ENCODE results near the gene OSBPL1A.

Gene OSBPL1A

DNA sequence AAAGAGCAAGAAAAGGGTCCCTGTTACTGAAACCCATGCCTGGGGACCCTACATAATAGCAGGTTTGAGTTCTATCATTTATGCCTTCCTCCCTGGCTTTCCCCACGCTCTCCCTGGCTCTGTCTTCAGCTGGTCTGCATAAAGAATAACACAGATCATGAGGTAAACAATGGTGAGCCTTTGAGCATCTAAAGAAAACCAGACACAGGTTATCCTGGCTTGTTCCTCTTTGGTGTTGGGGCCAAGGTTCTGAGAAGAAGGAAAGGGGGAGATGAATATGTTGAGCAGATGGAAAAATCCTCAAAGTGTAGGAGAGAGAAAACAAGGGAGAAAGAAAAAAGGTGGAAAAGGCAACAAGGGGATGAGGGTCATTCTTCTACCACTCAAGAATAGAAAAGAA, 131.5 kb downstream of the OSBPL1A start:
- no peak for DNase-seq (ENCODE audit: low spot score)

GRCh38 chr18:24265502-24266064, 132.0 kb downstream of the OSBPL1A start:
- no peak for DNase-seq (ENCODE audit: low spot score)

DNA sequence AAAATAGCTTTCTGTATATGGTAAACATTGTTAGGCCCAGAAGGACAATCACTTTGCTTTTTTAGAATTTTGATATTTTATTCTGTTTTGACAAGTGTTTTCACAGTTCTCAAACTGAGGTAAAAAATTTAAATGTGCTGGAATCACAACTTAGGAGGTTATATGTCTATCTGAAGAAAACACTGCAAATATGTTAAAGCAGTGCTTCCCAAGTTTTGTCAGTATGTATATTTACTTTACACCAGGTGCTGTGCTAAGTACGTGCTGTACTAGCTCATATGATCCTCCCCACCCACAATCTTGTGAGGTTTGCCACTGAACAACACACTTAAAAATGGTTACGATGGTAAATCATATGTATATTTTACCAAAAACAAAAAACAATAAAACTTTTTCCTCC, 134.6 kb downstream of the OSBPL1A start:
- no peak for DNase-seq (ENCODE audit: low spot score)

GRCh38 chr18:24262087-24262486, 135.5 kb downstream of the OSBPL1A start:
- no peak for DNase-seq (ENCODE audit: low spot score)

DNA sequence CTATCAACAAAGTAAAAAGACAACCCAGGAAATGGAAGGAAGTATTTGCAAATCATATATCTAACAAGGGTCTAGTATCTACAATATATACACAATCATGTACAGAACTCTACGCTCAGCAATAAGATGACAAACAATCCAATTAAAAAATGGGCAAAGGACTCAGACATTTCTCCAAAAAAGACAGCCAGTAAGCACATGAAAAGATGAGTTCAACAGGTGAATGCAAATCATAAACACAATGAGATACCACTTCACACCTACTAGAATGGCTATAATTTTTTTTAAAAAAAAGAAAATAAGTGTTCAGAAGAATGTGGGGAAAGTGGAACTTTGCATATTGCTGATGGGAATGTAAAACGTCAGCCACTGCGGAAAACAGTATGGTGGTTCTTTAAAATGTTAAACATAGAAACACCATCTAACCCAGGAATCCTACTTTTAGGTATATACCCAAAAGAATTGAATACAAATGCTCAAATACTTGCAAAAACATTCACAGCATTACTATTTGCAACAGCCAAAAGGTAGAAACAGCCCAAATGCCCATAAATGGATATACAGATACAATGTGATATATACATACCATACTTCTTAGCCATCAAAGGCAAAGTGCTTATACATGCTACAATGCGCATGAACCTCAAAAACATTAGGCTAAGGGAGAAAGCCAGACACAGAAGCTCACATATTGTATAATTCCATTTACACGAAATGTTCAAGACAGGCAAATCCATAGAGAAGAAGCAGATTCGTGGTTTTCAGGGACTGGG, 137.6 kb downstream of the OSBPL1A start:
- DNase-seq (ENCODE audit: low spot score): no peak

DNA sequence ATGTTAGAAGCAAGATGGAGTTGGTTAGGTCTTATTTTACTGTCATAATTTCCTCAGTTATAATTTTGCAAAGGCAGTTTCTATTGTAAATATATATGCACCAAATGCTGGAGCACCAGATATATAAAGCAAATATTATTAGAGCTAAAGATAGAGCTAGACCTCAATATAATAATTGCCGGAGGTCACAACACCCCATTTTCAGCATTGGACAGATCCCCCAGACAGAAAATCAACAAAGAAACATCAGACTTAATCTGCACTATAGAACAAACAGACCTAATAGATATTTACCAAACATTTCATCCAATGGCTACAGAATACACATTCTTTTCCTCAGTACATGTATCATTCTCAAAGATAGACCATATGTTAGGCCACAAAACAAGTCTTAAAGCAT, 143.6 kb downstream of the OSBPL1A start:
- DNase-seq (ENCODE audit: low spot score): no peak

DNA sequence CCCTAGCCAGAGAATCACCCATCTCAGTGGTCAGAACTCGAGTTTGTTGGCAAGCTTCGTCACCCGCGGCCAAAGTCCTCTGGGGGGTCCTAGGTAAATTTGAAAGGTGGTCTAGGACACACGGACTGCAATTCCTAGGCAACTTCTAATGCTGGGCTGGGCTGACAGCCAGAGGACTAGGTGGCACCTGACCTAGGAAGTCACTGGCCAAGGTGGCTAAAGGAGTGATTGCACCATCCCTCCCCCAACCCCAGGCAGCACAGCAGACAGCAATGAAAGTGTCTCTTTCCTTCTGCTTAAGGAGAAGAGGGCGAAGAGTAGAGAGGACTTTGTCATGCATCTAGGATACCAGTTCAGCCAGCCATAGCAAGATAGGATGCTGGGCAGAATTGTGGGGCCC, 147.9 kb downstream of the OSBPL1A start:
- DNase-seq (ENCODE audit: low spot score): no peak

DNA sequence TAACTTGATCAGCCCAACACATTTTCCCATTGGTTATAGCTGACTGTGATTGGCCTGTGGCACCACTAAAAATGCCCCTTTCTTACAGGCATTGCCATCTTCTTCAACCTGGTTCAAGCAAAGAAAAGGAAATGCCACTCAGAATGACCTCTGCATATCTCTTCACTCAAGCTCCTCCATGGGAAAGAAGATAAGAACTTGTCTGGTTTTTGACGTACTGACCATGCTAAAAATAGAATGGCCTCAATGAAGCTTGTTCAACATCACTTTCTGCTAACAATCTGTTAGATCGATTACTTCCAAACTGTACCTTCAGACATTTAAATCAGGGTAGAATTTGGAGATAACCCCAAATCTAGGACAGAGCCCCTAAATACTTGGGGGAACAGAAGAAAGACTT, 149.3 kb downstream of the OSBPL1A start:
- no peak for DNase-seq (ENCODE audit: low spot score)

DNA sequence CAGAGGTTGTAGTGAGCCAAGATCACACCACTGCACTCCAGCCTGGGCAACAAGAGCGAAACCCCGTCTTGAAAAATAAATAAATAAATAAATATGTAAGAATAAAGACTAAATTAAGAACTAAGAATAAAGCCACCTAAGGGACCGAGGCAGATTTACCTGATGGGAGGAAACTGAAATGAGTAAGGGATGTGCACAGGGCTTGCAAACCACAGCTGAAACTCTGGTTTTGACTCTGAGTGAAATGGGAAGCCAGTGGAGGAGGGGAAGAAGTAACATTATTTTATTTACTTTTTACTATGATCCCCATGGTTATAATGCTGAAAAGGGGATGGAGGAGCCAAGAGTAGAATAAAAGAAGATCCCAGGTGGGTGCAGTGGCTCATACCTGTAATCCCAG, 151.5 kb downstream of the OSBPL1A start:
- DNase-seq (ENCODE audit: low spot score): no peak

DNA sequence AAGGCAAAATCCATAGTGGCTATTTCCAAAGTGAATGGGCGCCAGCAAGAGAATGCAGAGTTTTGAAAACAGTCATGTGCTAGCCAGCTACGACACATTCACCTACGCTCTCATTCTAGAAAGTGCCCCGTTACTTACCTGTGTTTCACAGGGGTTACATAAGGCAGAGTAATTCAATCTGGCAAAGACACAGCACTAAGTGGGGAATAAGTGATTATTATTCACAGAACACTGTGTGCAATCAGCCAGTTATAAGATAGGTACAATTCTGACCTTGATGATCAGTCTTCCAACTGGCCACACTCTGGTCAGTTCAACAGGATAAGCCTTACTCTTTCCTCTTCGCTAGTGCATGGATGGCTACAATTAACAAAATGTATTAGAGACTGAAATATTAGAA, 152.9 kb downstream of the OSBPL1A start:
- no peak for DNase-seq (ENCODE audit: low spot score)

- DNase-seq (ENCODE audit: low spot score): no peak
Measured at GRCh38 chr18:24243677-24244076, 153.9 kb downstream of the OSBPL1A start.

DNA sequence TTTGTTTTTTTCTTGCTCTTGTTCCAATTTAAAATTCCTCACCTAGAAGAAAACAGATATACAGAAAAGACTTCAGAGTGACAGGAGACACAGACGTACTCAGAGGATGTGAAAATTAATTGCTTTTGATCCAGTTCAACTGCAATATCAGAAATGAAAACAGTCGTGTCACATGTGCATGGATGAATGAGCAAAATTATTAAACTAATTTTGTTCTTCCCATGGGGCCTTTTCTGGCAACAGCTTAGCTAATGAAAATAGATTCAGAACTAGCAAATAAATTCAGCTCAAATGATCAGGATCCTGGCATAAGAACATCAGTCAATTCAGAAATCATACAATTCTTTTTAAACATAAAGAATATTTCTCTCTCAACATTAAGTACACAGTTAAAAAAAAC, 158.3 kb downstream of the OSBPL1A start:
- DNase-seq (ENCODE audit: low spot score): no peak

- DNase-seq (ENCODE audit: low spot score): no peak
Measured at GRCh38 chr18:24238387-24238786, 159.2 kb downstream of the OSBPL1A start.

DNA sequence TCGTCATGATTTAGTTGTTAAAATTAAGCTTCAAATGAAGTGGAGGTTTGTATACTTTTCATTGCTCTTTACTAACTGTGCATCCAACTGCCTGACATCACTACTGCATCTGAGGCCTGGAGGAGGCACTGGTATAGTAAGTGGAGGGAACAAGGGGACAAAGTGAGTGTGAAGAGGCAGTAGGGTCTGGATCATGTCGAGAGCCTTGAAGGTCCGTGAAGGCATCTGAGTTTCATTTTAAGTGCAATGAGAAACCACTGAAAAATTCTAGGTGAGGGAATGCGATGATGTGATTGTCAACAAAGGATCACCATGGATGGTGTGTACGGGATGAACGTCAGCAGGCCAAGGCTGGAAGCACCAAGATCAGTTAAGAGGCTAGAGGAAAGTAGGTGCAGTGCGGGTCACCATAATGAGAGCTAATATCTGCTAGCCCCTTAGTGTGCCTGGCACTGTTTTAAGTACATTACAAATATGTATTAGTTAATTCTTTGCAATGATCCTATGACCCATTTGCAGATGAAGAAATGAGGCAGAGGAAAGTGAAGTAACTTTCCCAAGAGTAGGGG, 162.7 kb downstream of the OSBPL1A start:
- no peak for DNase-seq (ENCODE audit: low spot score)

DNA sequence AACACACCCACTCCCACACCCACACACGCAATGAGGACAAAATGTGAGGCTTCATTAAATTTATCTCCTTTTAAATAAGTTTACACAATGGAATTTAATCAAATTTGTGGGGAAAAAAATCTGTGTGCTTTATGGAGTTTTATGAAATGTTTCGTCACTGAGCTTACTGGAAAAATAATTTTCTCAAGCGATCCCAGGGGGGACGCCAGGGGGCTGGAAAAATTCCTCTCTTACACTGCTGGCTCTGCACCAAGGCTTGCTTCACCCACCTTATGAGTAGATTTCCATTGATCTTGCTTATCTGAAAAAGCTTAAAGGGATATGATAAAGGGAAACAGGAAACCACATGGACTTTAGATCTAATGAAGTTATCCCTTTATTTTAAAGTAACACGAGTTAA, 163.3 kb downstream of the OSBPL1A start:
- no peak for DNase-seq (ENCODE audit: low spot score)

GRCh38 chr18:24232800-24233199, 164.8 kb downstream of the OSBPL1A start:
- DNase-seq (ENCODE audit: low spot score): no peak

DNA sequence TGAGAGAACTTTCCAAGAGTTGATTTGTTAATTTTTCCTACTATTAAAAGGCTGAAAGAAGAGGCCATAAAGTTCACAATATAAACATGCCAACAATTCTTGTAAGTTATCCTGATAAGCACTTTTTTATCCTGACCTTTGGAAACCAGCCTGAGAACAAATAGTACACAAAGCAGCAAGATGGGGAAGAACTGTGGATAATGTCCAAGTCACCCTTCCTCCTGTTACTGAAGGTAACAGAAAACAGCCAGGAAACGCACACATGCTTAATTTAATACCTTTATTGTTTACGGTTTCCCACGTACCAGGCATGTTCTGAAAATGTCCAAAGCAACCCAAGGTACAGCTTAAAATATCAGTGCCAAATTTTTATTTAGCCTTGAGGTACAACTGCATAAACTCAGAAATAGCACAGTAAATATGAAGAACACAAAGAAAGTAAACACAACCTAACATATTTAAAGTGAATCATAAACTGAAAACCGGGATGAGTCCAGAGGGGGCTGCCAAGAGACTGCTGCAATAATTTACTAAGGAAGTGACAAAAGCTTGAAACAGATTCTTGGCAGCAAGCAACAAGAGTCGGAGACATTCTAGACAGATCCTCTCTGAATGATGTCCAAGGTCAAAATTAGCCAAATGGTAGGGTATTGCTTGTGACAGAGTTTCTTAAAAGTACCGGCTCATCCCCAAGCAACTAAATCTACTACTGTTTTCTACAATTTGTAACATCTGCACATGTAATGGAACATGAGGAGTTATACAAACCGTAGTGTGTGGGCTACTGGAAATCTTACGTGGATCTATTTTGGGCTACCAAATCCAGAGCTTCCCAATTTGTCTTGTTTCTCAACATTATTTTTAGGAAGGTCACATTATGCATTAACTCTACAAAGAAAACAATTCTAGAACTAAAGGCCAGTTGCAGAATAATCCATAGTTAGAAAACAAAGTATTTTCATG, 165.6 kb downstream of the OSBPL1A start:
- peak; percentile 10 for DNase-seq (ENCODE audit: low spot score)

GRCh38 chr18:24230766-24231165, 166.9 kb downstream of the OSBPL1A start:
- no peak for DNase-seq (ENCODE audit: low spot score)

DNA sequence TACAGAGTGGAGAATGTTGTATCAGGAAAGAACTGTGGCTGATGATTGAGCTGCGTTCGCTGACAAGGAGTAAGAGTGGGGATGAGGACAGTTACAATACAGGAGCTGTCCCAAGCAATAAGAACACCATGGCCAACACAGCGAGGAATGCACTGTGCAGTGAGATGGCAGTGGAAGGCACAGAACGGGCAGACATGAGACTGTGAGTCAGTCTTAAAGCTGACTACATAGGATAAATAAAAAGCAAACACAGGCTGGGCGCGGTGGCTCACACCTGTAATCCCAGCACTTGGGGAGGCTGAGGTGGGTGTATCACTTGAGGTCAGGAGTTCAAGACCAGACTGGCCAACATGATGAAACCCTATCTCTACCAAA, 169.0 kb downstream of the OSBPL1A start:
- DNase-seq (ENCODE audit: low spot score): no peak

DNA sequence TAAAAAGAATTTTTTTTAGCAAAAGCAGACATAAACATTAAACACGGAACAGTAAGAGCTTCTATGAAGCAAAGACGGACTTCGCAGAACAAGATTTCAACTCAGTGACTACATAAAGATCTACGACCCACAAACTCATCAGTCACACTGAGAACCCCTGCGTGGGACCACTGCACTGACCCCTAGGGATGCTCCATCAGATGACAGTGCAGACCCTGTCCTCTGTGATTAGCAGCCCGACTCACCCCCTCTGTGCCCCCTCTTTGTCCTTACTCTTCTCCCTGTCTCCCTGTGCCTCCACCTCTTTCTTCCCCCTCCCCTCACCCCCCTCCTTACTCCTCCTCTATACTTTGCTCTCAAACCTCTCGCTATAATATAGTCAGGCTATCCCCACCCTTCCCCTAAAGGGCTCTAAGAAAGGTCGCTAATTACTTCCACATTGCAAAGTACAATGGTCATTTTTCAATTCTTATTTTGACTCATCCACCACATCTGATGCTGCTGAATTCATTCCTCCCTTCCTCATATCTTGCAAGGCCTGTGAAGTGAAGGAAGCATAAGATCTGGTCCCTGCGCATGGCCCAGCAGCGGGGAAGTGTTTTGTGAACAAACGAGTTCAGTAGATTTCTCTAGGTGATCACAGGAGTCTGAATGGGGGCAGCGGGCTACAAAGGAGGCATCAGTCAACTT, 169.5 kb downstream of the OSBPL1A start:
- DNase-seq (ENCODE audit: low spot score): no peak

DNA sequence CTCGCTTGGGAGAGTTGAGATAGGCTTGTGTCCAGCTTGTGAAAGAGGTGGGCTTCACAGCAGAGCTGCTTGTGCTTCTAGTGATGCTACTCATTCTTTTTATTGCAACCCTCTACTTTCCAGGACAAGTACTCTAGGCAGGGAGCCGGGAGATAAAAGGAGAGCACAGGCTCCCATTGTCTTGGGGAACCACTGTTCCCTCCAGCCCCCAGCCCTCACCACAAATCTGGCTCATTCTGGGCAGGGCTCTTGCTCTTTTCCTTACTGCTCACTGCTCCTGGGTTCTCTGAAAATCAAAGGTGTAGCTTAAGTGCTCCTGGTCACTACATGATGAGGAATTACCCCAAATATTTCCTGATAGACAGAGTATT, 177.3 kb downstream of the OSBPL1A start:
- DNase-seq (ENCODE audit: low spot score): no peak

All from kidney capillary endothelial cell (primary cell).